ENCODE data around the gene SPI1.

SPI1 gene

DNA sequence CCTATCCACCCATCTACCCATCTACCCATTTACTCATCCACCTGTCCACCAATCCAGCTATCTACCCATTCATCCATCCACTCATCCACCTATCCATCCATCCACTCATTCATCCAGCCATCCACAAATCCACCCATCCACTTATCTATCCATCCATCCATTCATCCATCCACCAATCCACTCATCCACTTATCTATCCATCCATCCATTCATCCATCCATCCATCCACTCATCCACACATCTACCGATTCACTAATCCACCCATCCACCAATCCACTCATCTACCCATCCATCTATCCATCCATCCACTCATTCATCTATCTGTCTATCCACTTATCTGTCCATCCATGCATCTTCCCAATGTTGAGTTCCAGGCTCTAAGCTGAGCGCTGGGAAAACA, 1.7 kb upstream of the SPI1 start:
- no peak for ATAC-seq
- TF ChIP-seq ARNTL (CRISPR knock-in tag; IDR thresholded peaks at IDR 0.05; ENCODE audit: borderline replicate concordance, low read depth), result no peak
- no peak for TF ChIP-seq ESRRG (CRISPR knock-in tag; IDR thresholded peaks at IDR 0.05)
- TF ChIP-seq, protein P1, sequence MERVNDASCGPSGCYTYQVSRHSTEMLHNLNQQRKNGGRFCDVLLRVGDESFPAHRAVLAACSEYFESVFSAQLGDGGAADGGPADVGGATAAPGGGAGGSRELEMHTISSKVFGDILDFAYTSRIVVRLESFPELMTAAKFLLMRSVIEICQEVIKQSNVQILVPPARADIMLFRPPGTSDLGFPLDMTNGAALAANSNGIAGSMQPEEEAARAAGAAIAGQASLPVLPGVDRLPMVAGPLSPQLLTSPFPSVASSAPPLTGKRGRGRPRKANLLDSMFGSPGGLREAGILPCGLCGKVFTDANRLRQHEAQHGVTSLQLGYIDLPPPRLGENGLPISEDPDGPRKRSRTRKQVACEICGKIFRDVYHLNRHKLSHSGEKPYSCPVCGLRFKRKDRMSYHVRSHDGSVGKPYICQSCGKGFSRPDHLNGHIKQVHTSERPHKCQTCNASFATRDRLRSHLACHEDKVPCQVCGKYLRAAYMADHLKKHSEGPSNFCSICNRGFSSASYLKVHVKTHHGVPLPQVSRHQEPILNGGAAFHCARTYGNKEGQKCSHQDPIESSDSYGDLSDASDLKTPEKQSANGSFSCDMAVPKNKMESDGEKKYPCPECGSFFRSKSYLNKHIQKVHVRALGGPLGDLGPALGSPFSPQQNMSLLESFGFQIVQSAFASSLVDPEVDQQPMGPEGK (CRISPR knock-in tag; IDR thresholded peaks at IDR 0.05; ENCODE audit: borderline replicate concordance), result no peak

DNA sequence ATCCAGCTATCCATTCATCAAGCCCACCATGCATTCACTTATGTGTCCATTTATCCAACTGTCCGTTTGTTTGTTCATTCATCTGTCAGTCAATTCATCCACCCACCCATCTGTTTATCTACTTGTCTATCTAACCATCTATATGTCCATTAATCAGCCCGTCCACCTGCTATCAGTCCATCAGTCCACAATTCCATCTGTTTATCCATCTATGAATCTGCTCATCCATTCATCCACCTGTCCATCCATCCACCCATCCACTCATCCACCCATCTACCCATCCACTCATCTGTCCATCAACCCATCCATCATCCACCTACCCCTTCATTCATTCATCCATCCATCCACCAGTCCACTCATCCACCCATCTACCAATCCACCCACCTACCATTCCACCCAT, 970 bp upstream of the SPI1 start:
- no peak for ATAC-seq
- TF ChIP-seq TCF4 (CRISPR knock-in tag; IDR thresholded peaks at IDR 0.05; ENCODE audit: borderline replicate concordance), result no peak
- TF ChIP-seq, protein P2, sequence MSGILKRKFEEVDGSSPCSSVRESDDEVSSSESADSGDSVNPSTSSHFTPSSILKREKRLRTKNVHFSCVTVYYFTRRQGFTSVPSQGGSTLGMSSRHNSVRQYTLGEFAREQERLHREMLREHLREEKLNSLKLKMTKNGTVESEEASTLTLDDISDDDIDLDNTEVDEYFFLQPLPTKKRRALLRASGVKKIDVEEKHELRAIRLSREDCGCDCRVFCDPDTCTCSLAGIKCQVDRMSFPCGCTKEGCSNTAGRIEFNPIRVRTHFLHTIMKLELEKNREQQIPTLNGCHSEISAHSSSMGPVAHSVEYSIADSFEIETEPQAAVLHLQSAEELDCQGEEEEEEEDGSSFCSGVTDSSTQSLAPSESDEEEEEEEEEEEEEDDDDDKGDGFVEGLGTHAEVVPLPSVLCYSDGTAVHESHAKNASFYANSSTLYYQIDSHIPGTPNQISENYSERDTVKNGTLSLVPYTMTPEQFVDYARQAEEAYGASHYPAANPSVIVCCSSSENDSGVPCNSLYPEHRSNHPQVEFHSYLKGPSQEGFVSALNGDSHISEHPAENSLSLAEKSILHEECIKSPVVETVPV (CRISPR knock-in tag; IDR thresholded peaks at IDR 0.05), result no peak
- no peak for TF ChIP-seq ZC3H10 (CRISPR knock-in tag; IDR thresholded peaks at IDR 0.05)
- TF ChIP-seq ZFP3 (CRISPR knock-in tag; IDR thresholded peaks at IDR 0.05), result no peak
- no peak for TF ChIP-seq ARNTL (CRISPR knock-in tag; IDR thresholded peaks at IDR 0.05; ENCODE audit: borderline replicate concordance, low read depth)
- TF ChIP-seq TOX (CRISPR knock-in tag; IDR thresholded peaks at IDR 0.05; ENCODE audit: borderline replicate concordance), result no peak
- TF ChIP-seq BACH2 (CRISPR knock-in tag; IDR thresholded peaks at IDR 0.05; ENCODE audit: borderline replicate concordance), result no peak
- no peak for TF ChIP-seq ZNF70 (CRISPR knock-in tag; IDR thresholded peaks at IDR 0.05)
- no peak for TF ChIP-seq CSDC2 (CRISPR knock-in tag; IDR thresholded peaks at IDR 0.05)

DNA sequence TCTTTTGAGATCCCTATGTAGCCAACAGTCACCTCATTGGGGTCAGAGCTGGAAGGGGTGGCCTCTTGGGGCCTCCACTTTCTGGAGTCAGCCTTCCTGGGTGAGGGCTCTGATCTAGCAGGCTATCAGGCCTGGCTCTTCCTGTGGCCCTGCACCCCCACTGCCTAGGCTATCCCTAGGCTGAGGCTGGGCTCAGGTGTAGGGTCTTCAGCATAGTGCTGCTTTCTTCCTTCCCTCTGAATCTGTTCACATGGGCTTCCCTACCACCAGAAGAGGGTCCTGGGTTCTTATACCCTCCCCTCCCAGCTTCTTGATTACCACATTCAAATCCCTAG, 456 bp upstream of the SPI1 start:
- ATAC-seq, result no peak
- TF ChIP-seq CSDC2 (CRISPR knock-in tag; IDR thresholded peaks at IDR 0.05) (no peak), ZFP3 (CRISPR knock-in tag; IDR thresholded peaks at IDR 0.05) (no peak)
- TF ChIP-seq, protein P1 (CRISPR knock-in tag; IDR thresholded peaks at IDR 0.05; ENCODE audit: borderline replicate concordance), result no peak

DNA sequence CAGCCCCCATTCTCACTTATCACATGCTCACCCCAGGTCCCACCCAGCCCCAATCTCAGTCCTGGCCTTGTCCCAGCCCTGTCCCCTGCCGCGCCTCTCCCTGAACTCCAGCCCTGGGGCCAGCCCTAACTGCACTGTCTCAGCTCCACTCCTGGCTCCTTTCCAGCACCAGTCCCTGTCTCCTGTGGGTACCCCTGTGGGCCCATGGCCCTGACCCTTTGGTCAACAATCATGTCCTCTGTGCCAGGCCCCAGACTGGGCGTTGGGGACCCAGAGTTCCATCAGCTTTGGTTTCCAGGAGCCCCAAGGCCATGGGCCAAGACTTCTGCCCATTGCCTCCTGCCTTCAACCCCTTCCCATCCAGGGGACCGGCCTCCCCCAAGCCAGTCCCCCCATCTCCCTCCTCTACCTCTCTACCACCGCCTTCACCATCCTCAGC, 757 bp downstream of the SPI1 start:
- TF ChIP-seq ZNF565 (CRISPR knock-in tag; conservative IDR thresholded peaks at IDR 0.05; ENCODE audit: low read depth) (no peak), TOX (CRISPR knock-in tag; IDR thresholded peaks at IDR 0.05; ENCODE audit: borderline replicate concordance) (no peak), ZFP3 (CRISPR knock-in tag; IDR thresholded peaks at IDR 0.05) (no peak), PPARA (CRISPR knock-in tag; IDR thresholded peaks at IDR 0.05; ENCODE audit: borderline replicate concordance) (no peak), CSDC2 (CRISPR knock-in tag; IDR thresholded peaks at IDR 0.05) (no peak), ESRRG (CRISPR knock-in tag; IDR thresholded peaks at IDR 0.05) (no peak), ISL1 (CRISPR knock-in tag; IDR thresholded peaks at IDR 0.05) (no peak), ZNF8 (CRISPR knock-in tag; IDR thresholded peaks at IDR 0.05) (no peak), ARNTL (CRISPR knock-in tag; IDR thresholded peaks at IDR 0.05; ENCODE audit: borderline replicate concordance, low read depth) (no peak), BACH2 (CRISPR knock-in tag; IDR thresholded peaks at IDR 0.05; ENCODE audit: borderline replicate concordance) (no peak), GLIS3 (CRISPR knock-in tag; IDR thresholded peaks at IDR 0.05) (no peak)
- TF ChIP-seq, protein P3, sequence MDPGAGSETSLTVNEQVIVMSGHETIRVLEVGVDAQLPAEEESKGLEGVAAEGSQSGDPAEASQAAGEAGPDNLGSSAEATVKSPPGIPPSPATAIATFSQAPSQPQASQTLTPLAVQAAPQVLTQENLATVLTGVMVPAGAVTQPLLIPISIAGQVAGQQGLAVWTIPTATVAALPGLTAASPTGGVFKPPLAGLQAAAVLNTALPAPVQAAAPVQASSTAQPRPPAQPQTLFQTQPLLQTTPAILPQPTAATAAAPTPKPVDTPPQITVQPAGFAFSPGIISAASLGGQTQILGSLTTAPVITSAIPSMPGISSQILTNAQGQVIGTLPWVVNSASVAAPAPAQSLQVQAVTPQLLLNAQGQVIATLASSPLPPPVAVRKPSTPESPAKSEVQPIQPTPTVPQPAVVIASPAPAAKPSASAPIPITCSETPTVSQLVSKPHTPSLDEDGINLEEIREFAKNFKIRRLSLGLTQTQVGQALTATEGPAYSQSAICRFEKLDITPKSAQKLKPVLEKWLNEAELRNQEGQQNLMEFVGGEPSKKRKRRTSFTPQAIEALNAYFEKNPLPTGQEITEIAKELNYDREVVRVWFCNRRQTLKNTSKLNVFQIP (CRISPR knock-in tag; IDR thresholded peaks at IDR 0.05; ENCODE audit: borderline replicate concordance, low read depth), result no peak
- TF ChIP-seq, protein P4, sequence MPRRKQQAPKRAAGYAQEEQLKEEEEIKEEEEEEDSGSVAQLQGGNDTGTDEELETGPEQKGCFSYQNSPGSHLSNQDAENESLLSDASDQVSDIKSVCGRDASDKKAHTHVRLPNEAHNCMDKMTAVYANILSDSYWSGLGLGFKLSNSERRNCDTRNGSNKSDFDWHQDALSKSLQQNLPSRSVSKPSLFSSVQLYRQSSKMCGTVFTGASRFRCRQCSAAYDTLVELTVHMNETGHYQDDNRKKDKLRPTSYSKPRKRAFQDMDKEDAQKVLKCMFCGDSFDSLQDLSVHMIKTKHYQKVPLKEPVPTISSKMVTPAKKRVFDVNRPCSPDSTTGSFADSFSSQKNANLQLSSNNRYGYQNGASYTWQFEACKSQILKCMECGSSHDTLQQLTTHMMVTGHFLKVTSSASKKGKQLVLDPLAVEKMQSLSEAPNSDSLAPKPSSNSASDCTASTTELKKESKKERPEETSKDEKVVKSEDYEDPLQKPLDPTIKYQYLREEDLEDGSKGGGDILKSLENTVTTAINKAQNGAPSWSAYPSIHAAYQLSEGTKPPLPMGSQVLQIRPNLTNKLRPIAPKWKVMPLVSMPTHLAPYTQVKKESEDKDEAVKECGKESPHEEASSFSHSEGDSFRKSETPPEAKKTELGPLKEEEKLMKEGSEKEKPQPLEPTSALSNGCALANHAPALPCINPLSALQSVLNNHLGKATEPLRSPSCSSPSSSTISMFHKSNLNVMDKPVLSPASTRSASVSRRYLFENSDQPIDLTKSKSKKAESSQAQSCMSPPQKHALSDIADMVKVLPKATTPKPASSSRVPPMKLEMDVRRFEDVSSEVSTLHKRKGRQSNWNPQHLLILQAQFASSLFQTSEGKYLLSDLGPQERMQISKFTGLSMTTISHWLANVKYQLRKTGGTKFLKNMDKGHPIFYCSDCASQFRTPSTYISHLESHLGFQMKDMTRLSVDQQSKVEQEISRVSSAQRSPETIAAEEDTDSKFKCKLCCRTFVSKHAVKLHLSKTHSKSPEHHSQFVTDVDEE (CRISPR knock-in tag; IDR thresholded peaks at IDR 0.05), result no peak
- TF ChIP-seq, protein P2 (CRISPR knock-in tag; IDR thresholded peaks at IDR 0.05), result no peak
- no peak for ATAC-seq

Data from SK-N-SH treated with all-trans-retinoic acid at 6 μM for 48 hours (cell line).